SK-N-SH (cell line): Measurements from ENCODE around the gene CYSLTR2. TPM values are rescaled to one million over a fixed set of nuclear protein-coding genes. Genes with fewer than 3 reads are reported as not detected.

Source experiments
- CTCF ChIA-PET: fragments of 300-600, 350-600 bp; formaldehyde crosslinking; extraction: SDS; loops from one replicate; lab custom pipeline; 2021; lab: Yijun Ruan, JAX
- POLR2A ChIA-PET: fragments of 350-600 bp; sonication (Branson Sonifier 250); formaldehyde crosslinking; extraction: SDS; loops from one replicate; lab custom pipeline; 2020; ENCODE audit warnings: antibody characterized with exemption, inconsistent platforms; lab: Yijun Ruan, JAX
- DNase-seq: peaks from one replicate; pipeline ENCODE4 v3.0.0; 2012
- H2AFZ ChIP-seq: fragments of 200-600 bp; sonication (generic); 2 replicates; pipeline ENCODE4 v1.8.1; 2016; ENCODE audit warnings: antibody characterized with exemption, mild to moderate bottlenecking, low read depth
- H3F3A ChIP-seq: fragments of 200-600 bp; sonication (generic); replicated peaks from 2 replicates; pipeline ENCODE3; 2016; ENCODE audit warnings: antibody characterized with exemption, mild to moderate bottlenecking; ENCODE audit not compliant: insufficient read depth
- H3K27ac ChIP-seq, 2 experiments: fragments of 200-500 bp in 1 of 2; fragments of 200-600 bp in 1 of 2; sonication (Bioruptor generic) in 1 of 2; sonication (generic), shearing (Covaris generic) in 1 of 2; 2 replicates each; pipeline versions ENCODE4 v1.5.1 to v1.6.1; 2014 to 2016; ENCODE audit warnings: low read depth in 2 of 2, inconsistent platforms in 1 of 2, low read length in 1 of 2, mild to moderate bottlenecking in 1 of 2, mixed read lengths in 1 of 2
- H3K27me3 ChIP-seq: fragments of 200-600 bp; sonication (generic), shearing (Covaris generic); 2 replicates; pipeline ENCODE4 v1.6.1; 2016; ENCODE audit warnings: mixed run types; ENCODE audit not compliant: insufficient read depth
- H3K36me3 ChIP-seq, 2 experiments: fragments of 200-500 bp in 1 of 2; fragments of 200-600 bp in 1 of 2; sonication (Bioruptor generic) in 1 of 2; sonication (generic) in 1 of 2; replicated peaks in 1 of 2; 2 replicates each; pipeline versions ENCODE3 to v1.5.1; 2014 to 2016; ENCODE audit warnings: low read length in 1 of 2, mild to moderate bottlenecking in 1 of 2; ENCODE audit not compliant: insufficient read depth in 2 of 2, control insufficient read depth in 1 of 2
- H3K4me1 ChIP-seq, 2 experiments: fragments of 200-500 bp in 1 of 2; fragments of 200-600 bp in 1 of 2; sonication (Bioruptor generic) in 1 of 2; sonication (generic), shearing (Covaris generic) in 1 of 2; 2 replicates each; pipeline versions ENCODE4 v1.5.1 to v1.6.1; 2014 to 2016; ENCODE audit warnings: low read depth in 1 of 2, low read length in 1 of 2, mixed run types in 1 of 2; ENCODE audit not compliant: insufficient read depth in 2 of 2, control insufficient read depth in 1 of 2
- H3K4me2 ChIP-seq: fragments of 200-600 bp; sonication (generic), shearing (Covaris generic); 2 replicates; pipeline ENCODE4 v1.6.1; 2017; ENCODE audit warnings: mixed run types
- H3K4me3 ChIP-seq, 2 experiments: fragments of 200-500 bp in 1 of 2; fragments of 200-600 bp in 1 of 2; sonication (Bioruptor generic) in 1 of 2; sonication (generic), shearing (Covaris generic) in 1 of 2; 2 replicates each; pipeline versions ENCODE4 v1.5.1 to v1.8.1; 2014 to 2016; ENCODE audit warnings: low read depth in 2 of 2, inconsistent platforms in 1 of 2, low read length in 1 of 2, mild to moderate bottlenecking in 1 of 2, mixed read lengths in 1 of 2, moderate library complexity in 1 of 2
- H3K79me2 ChIP-seq: fragments of 200-600 bp; sonication (generic); 2 replicates; pipeline ENCODE4 v1.8.1; 2017; ENCODE audit warnings: mild to moderate bottlenecking; ENCODE audit not compliant: insufficient read depth
- H3K9ac ChIP-seq: fragments of 200-600 bp; sonication (generic); 2 replicates; pipeline ENCODE4 v1.6.1; 2017; ENCODE audit warnings: mixed run types
- H3K9me2 ChIP-seq: fragments of 200-600 bp; sonication (generic); 2 replicates; pipeline ENCODE4 v1.6.1; 2017; ENCODE audit warnings: mixed run types
- H3K9me3 ChIP-seq: fragments of 200-600 bp; sonication (generic); 2 replicates; pipeline ENCODE4 v1.6.1; 2017; ENCODE audit warnings: mixed run types, mild to moderate bottlenecking, moderate library complexity
- H4K20me1 ChIP-seq: fragments of 200-600 bp; sonication (generic); 2 replicates; pipeline ENCODE4 v1.6.1; 2017; ENCODE audit warnings: mild to moderate bottlenecking, mixed run types; ENCODE audit not compliant: insufficient read depth
- CHD2 ChIP-seq: fragments of 150-350 bp; IDR thresholded peaks from 2 replicates; pipeline ENCODE4 v1.6.1; 2018; ENCODE audit warnings: low read length; ENCODE audit not compliant: partially characterized antibody
- ELF1 ChIP-seq: IDR thresholded peaks from 2 replicates; pipeline ENCODE4 v1.4.0; 2012
- FOSL2 ChIP-seq: IDR thresholded peaks from 2 replicates; pipeline ENCODE4 v1.4.0; 2012; ENCODE audit warnings: low read depth, mild to moderate bottlenecking, moderate library complexity, borderline replicate concordance
- FOXJ3 ChIP-seq: sonication (generic); formaldehyde crosslinking; IDR thresholded peaks from 2 replicates; pipeline ENCODE4 v1.5.1; 2020; ENCODE audit warnings: mild to moderate bottlenecking, missing genetic modification reagents
- FOXM1 ChIP-seq: IDR thresholded peaks from 2 replicates; pipeline ENCODE4 v1.4.0; 2012; ENCODE audit warnings: low read depth, mild to moderate bottlenecking
- GABPA ChIP-seq: IDR thresholded peaks from 2 replicates; pipeline ENCODE4 v1.4.0; 2012; ENCODE audit warnings: low read depth, mild to moderate bottlenecking
- GATA2 ChIP-seq: sonication (generic); formaldehyde crosslinking; IDR thresholded peaks from 2 replicates; pipeline ENCODE4 v1.5.0; 2020; ENCODE audit warnings: mild to moderate bottlenecking, missing genetic modification reagents
- JUND ChIP-seq: IDR thresholded peaks from 2 replicates; pipeline ENCODE4 v1.4.0; 2012
- MXI1 ChIP-seq: IDR thresholded peaks from 2 replicates; pipeline ENCODE4 v1.6.1; 2012; ENCODE audit warnings: mild to moderate bottlenecking, low read depth, low read length, improper control_type of control experiment
- NFIC ChIP-seq: IDR thresholded peaks from 2 replicates; pipeline ENCODE4 v1.4.0; 2012; ENCODE audit warnings: borderline replicate concordance
- RCOR1 ChIP-seq: fragments of 150-350 bp; IDR thresholded peaks from 2 replicates; pipeline ENCODE4 v1.6.1; 2017; ENCODE audit warnings: antibody characterized with exemption, low read length
- REST ChIP-seq: IDR thresholded peaks from 2 replicates; pipeline ENCODE4 v1.6.1; 2012; ENCODE audit warnings: mild to moderate bottlenecking, low read depth, low read length, moderate library complexity
- RFX5 ChIP-seq: IDR thresholded peaks from 2 replicates; pipeline ENCODE4 v1.6.1; 2012; ENCODE audit warnings: mild to moderate bottlenecking, improper control_type of control experiment, low read length
- RXRA ChIP-seq: IDR thresholded peaks from 2 replicates; pipeline ENCODE4 v1.4.0; 2012; ENCODE audit warnings: low read depth, mild to moderate bottlenecking, borderline replicate concordance
- SMC3 ChIP-seq: IDR thresholded peaks from 2 replicates; pipeline ENCODE4 v1.6.1; 2012; ENCODE audit warnings: low read depth, low read length, improper control_type of control experiment
- TEAD4 ChIP-seq: IDR thresholded peaks from 2 replicates; pipeline ENCODE4 v1.4.0; 2012; ENCODE audit warnings: mild to moderate bottlenecking, borderline replicate concordance; ENCODE audit not compliant: insufficient read depth
- USF1 ChIP-seq: IDR thresholded peaks from 2 replicates; pipeline ENCODE4 v1.4.0; 2012; ENCODE audit warnings: low read depth, borderline replicate concordance
- WGBS: methylation state at CpG from one replicate; pipeline ENCODE4 v1.1.6; 2017; ENCODE audit warnings: low lambda C conversion rate; 5-methylcytosine and 5-hydroxymethylcytosine counted together
- polyA plus RNA-seq, 3 experiments: library from polyadenylated mRNA; depleted of rRNA; stranded (reverse); fragments of >200 nt; gene quantifications; 2 replicates each; pipeline ENCODE4 v1.2.3, GENCODE V29; 2012
- TF ChIP-seq, protein P1 (sequence below): fragments of 150-350 bp; IDR thresholded peaks from 2 replicates; pipeline ENCODE4 v1.6.1; 2016; ENCODE audit warnings: mild to moderate bottlenecking, low read depth, low read length
- TF ChIP-seq, protein P2 (sequence below): fragments of 150-350 bp; IDR thresholded peaks from 2 replicates; pipeline ENCODE4 v1.6.1; 2017; ENCODE audit warnings: antibody characterized with exemption, low read length, low read depth, borderline replicate concordance
- TF ChIP-seq, protein P3 (sequence below): IDR thresholded peaks from 2 replicates; pipeline ENCODE4 v1.4.0; 2012; ENCODE audit warnings: low read depth

CYSLTR2 gene
- polyA plus RNA-seq, 1 of the 3 experiments (the other 2 are of a cell fraction): 0.12 TPM

DNA sequence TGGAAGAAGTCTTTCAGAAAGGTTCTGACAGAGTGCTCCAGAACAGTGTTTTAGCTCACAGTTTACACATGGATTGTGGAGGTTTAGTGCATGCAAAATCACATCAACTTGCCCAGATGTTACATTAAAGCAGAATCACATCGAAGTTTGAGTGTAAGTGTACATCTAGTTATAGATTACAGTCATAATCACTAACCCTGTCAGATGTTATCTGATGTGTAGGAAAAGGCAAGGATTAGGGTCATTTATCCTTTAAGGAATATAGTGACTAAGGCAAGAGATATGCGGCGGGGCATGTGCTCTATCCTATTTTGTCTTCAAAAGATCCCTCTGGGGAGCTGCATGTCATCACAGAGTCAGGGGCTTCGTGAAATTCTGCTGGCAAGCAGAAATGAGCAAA is 66.9 kb downstream of the CYSLTR2 start:
- 18% methylated on average over 4 of the region's 4 CpGs for WGBS
- ChIA-PET CTCF (interaction anchor here (1.3 kb wide), 1 partner anchor 11 kb away, joined by 4 read pairs; no protein-coding TSS in a partner anchor), POLR2A (no interaction called here)
- H3K9me2 ChIP-seq: no peaks in the 10 kb centered on the region
- DNase-seq: no peak
- H3K79me2 ChIP-seq: no peaks in the 10 kb centered on the region
- H3K27ac ChIP-seq: no peak overlapping the region
- TF ChIP-seq USF1 (no peak), JUND (no peak), RFX5 (no peak), SMC3 (no peak), FOSL2 (no peak), RXRA (no peak), FOXJ3 (CRISPR knock-in tag) (no peak), NFIC (no peak), REST (no peak), FOXM1 (no peak), CHD2 (no peak), ELF1 (no peak), GABPA (no peak), MXI1 (no peak), RCOR1 (no peak), GATA2 (no peak), TEAD4 (no peak)
- TF ChIP-seq, protein P1, sequence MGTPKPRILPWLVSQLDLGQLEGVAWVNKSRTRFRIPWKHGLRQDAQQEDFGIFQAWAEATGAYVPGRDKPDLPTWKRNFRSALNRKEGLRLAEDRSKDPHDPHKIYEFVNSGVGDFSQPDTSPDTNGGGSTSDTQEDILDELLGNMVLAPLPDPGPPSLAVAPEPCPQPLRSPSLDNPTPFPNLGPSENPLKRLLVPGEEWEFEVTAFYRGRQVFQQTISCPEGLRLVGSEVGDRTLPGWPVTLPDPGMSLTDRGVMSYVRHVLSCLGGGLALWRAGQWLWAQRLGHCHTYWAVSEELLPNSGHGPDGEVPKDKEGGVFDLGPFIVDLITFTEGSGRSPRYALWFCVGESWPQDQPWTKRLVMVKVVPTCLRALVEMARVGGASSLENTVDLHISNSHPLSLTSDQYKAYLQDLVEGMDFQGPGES: no peak
- TF ChIP-seq, protein P2, sequence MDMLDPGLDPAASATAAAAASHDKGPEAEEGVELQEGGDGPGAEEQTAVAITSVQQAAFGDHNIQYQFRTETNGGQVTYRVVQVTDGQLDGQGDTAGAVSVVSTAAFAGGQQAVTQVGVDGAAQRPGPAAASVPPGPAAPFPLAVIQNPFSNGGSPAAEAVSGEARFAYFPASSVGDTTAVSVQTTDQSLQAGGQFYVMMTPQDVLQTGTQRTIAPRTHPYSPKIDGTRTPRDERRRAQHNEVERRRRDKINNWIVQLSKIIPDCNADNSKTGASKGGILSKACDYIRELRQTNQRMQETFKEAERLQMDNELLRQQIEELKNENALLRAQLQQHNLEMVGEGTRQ: no peak
- TF ChIP-seq, protein P3, sequence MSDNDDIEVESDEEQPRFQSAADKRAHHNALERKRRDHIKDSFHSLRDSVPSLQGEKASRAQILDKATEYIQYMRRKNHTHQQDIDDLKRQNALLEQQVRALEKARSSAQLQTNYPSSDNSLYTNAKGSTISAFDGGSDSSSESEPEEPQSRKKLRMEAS: no peak
- H4K20me1 ChIP-seq: no peaks in the 10 kb centered on the region
- H3K9me3 ChIP-seq: peaks cover 20% of the 10 kb centered on the region
- H3K4me1 ChIP-seq: no peaks in the 10 kb centered on the region
- no peaks in the 10 kb centered on the region for H3K27me3 ChIP-seq
- H2AFZ ChIP-seq: no peak overlapping the region
- no peaks in the 10 kb centered on the region for H3F3A ChIP-seq
- H3K4me2 ChIP-seq: no peak overlapping the region
- H3K4me3 ChIP-seq: no peak overlapping the region
- no peak overlapping the region for H3K9ac ChIP-seq
- peaks cover 0 to 3% of the 10 kb centered on the region in 2 experiments for H3K36me3 ChIP-seq
